ENCODE data around the gene APBA1. TPM values are rescaled to one million over a fixed set of nuclear protein-coding genes. Genes with fewer than 3 reads are reported as not detected.

The APBA1 gene
- total RNA-seq, 5 donors from 2014 or later (not counting 1 experiment from before 2014, with no cell fraction given): 0.51 to 1.8 (median 0.78) TPM

GRCh38 chr9:69606089-69606488, 66.1 kb downstream of the APBA1 start:
- H3K4me3 ChIP-seq (ENCODE audit: control insufficient read depth in 1 of 2, extremely low read depth in 1 of 2, low read length in 1 of 2): no peak overlapping the region
- DNase-seq (no peak), ATAC-seq (replicated peaks in 1 of 4) (no peak)
- peaks cover 0 to 2% of the 10 kb centered on the region in 2 experiments for H3K27me3 ChIP-seq (replicated peaks in 1 of 2; ENCODE audit: control insufficient read depth in 2 of 2, extremely low read depth in 1 of 2, insufficient read depth in 2 of 2, low read length in 1 of 2)
- ChIA-PET POLR2A (no interaction called here), CTCF (no interaction called here)
- no peaks in the 10 kb centered on the region for H3K4me1 ChIP-seq (ENCODE audit: control insufficient read depth in 1 of 2, extremely low read depth in 1 of 2, insufficient read depth in 2 of 2, low read length in 2 of 2)
- H3K27me3 Mint-ChIP-seq: peaks cover 2 to 17% of the 10 kb centered on the region in 2 donors
- 89% methylated on average over 2 of the region's 5 CpGs for WGBS (ENCODE audit: insufficient coverage)
- H3K4me3 Mint-ChIP-seq: no peak overlapping the region
- no peaks in the 10 kb centered on the region for H3K9me3 ChIP-seq
- H3K36me3 ChIP-seq (ENCODE audit: control insufficient read depth in 2 of 2, extremely low read depth in 1 of 2, insufficient read depth in 1 of 2, low read length in 1 of 2): no peaks in the 10 kb centered on the region
- no peak overlapping the region for H3K27ac ChIP-seq (ENCODE audit: low read length)
- H3K4me1 Mint-ChIP-seq: no peaks in the 10 kb centered on the region
- no peak overlapping the region for H3K27ac Mint-ChIP-seq
- H3K9me3 Mint-ChIP-seq: peaks cover 0 to 5% (median 0%) of the 10 kb centered on the region in 3 donors
- no peaks in the 10 kb centered on the region for H3K36me3 Mint-ChIP-seq

GRCh38 chr9:69605406-69605805, 66.8 kb downstream of the APBA1 start:
- H3K4me3 Mint-ChIP-seq: no peak overlapping the region
- H3K9me3 ChIP-seq: no peaks in the 10 kb centered on the region
- H3K4me1 Mint-ChIP-seq: no peaks in the 10 kb centered on the region
- no peak for ATAC-seq (replicated peaks in 1 of 4)
- POLR2A ChIA-PET: interaction anchor here in 1 of 2 donors (0.7 to 1.0 kb wide), 2 partner anchors 8 to 510 kb away, joined by 3 to 5 read pairs; no protein-coding TSS in a partner anchor
- H3K36me3 ChIP-seq (ENCODE audit: control insufficient read depth in 2 of 2, extremely low read depth in 1 of 2, insufficient read depth in 1 of 2, low read length in 1 of 2): no peaks in the 10 kb centered on the region
- WGBS (ENCODE audit: insufficient coverage): 80% methylated on average over 2 of the region's 4 CpGs
- H3K9me3 Mint-ChIP-seq: peaks cover 0 to 5% (median 0%) of the 10 kb centered on the region in 3 donors
- H3K27ac Mint-ChIP-seq: no peak overlapping the region
- H3K4me3 ChIP-seq (ENCODE audit: control insufficient read depth in 1 of 2, extremely low read depth in 1 of 2, low read length in 1 of 2): no peak overlapping the region
- H3K27ac ChIP-seq (ENCODE audit: low read length): no peak overlapping the region
- no peaks in the 10 kb centered on the region for H3K4me1 ChIP-seq (ENCODE audit: control insufficient read depth in 1 of 2, extremely low read depth in 1 of 2, insufficient read depth in 2 of 2, low read length in 2 of 2)
- peaks cover 0 to 2% of the 10 kb centered on the region in 2 experiments for H3K27me3 ChIP-seq (replicated peaks in 1 of 2; ENCODE audit: control insufficient read depth in 2 of 2, extremely low read depth in 1 of 2, insufficient read depth in 2 of 2, low read length in 1 of 2)
- CTCF ChIA-PET: no interaction called here
- H3K27me3 Mint-ChIP-seq: peaks cover 2 to 17% of the 10 kb centered on the region in 2 donors
- DNase-seq: no peak
- H3K36me3 Mint-ChIP-seq: no peaks in the 10 kb centered on the region

- ChIA-PET POLR2A (interaction anchor here in 1 of 2 donors (1.0 kb wide), 1 partner anchor 8 kb away, joined by 3 read pairs; no protein-coding TSS in a partner anchor), CTCF (no interaction called here)
- H3K4me1 Mint-ChIP-seq: no peaks in the 10 kb centered on the region
- DNase-seq (no peak), ATAC-seq (replicated peaks in 1 of 4) (no peak)
- WGBS (ENCODE audit: insufficient coverage): 92% methylated on average over 5 of the region's 10 CpGs
- peaks cover 0 to 6% (median 0%) of the 10 kb centered on the region in 3 donors for H3K9me3 Mint-ChIP-seq
- H3K36me3 Mint-ChIP-seq: no peaks in the 10 kb centered on the region
- H3K4me3 Mint-ChIP-seq: no peak overlapping the region
- no peaks in the 10 kb centered on the region for H3K4me1 ChIP-seq (ENCODE audit: control insufficient read depth in 1 of 2, extremely low read depth in 1 of 2, insufficient read depth in 2 of 2, low read length in 2 of 2)
- no peak overlapping the region for H3K4me3 ChIP-seq (ENCODE audit: control insufficient read depth in 1 of 2, extremely low read depth in 1 of 2, low read length in 1 of 2)
- no peaks in the 10 kb centered on the region for H3K9me3 ChIP-seq
- H3K27me3 Mint-ChIP-seq: peaks cover 2 to 15% of the 10 kb centered on the region in 2 donors
- no peaks in the 10 kb centered on the region for H3K36me3 ChIP-seq (ENCODE audit: control insufficient read depth in 2 of 2, extremely low read depth in 1 of 2, insufficient read depth in 1 of 2, low read length in 1 of 2)
- H3K27ac Mint-ChIP-seq: no peak overlapping the region
- H3K27ac ChIP-seq (ENCODE audit: low read length): no peak overlapping the region
- peaks cover 0 to 2% of the 10 kb centered on the region in 2 experiments for H3K27me3 ChIP-seq (replicated peaks in 1 of 2; ENCODE audit: control insufficient read depth in 2 of 2, extremely low read depth in 1 of 2, insufficient read depth in 2 of 2, low read length in 1 of 2)
These were observed 67.5 kb downstream of the APBA1 start for GRCh38 chr9:69604568-69605219.

- H3K4me1 ChIP-seq (ENCODE audit: control insufficient read depth in 1 of 2, extremely low read depth in 1 of 2, insufficient read depth in 2 of 2, low read length in 2 of 2): no peaks in the 10 kb centered on the region
- ATAC-seq (replicated peaks in 1 of 4): no peak
- H3K27ac ChIP-seq (ENCODE audit: low read length): no peak overlapping the region
- H3K4me3 ChIP-seq (ENCODE audit: control insufficient read depth in 1 of 2, extremely low read depth in 1 of 2, low read length in 1 of 2): no peak overlapping the region
- no peaks in the 10 kb centered on the region for H3K9me3 ChIP-seq
- no peaks in the 10 kb centered on the region for H3K36me3 ChIP-seq (ENCODE audit: control insufficient read depth in 2 of 2, extremely low read depth in 1 of 2, insufficient read depth in 1 of 2, low read length in 1 of 2)
- ChIA-PET CTCF (interaction anchor here (0.5 kb wide), 2 partner anchors 15 to 441 kb away, joined by 5 to 7 read pairs; no protein-coding TSS in a partner anchor), POLR2A (no interaction called here)
- H3K9me3 Mint-ChIP-seq: peaks cover 0 to 11% (median 0%) of the 10 kb centered on the region in 3 donors
- no peak for DNase-seq
- H3K27me3 Mint-ChIP-seq: peaks cover 2 to 11% of the 10 kb centered on the region in 2 donors
- H3K27ac Mint-ChIP-seq: no peak overlapping the region
- H3K4me1 Mint-ChIP-seq: no peaks in the 10 kb centered on the region
- H3K4me3 Mint-ChIP-seq: no peak overlapping the region
- H3K27me3 ChIP-seq (replicated peaks in 1 of 2; ENCODE audit: control insufficient read depth in 2 of 2, extremely low read depth in 1 of 2, insufficient read depth in 2 of 2, low read length in 1 of 2): peaks cover 0 to 2% of the 10 kb centered on the region in 2 experiments
- no peaks in the 10 kb centered on the region for H3K36me3 Mint-ChIP-seq
- 60% methylated on average over 1 of the region's 5 CpGs for WGBS (ENCODE audit: insufficient coverage)
These were observed 68.5 kb downstream of the APBA1 start for GRCh38 chr9:69603656-69604055.

- peaks cover 2 to 11% of the 10 kb centered on the region in 2 donors for H3K27me3 Mint-ChIP-seq
- H3K9me3 Mint-ChIP-seq: peaks cover 0 to 11% (median 0%) of the 10 kb centered on the region in 3 donors
- no peaks in the 10 kb centered on the region for H3K36me3 ChIP-seq (ENCODE audit: control insufficient read depth in 2 of 2, extremely low read depth in 1 of 2, insufficient read depth in 1 of 2, low read length in 1 of 2)
- H3K4me3 ChIP-seq (ENCODE audit: control insufficient read depth in 1 of 2, extremely low read depth in 1 of 2, low read length in 1 of 2): no peak overlapping the region
- no peaks in the 10 kb centered on the region for H3K4me1 ChIP-seq (ENCODE audit: control insufficient read depth in 1 of 2, extremely low read depth in 1 of 2, insufficient read depth in 2 of 2, low read length in 2 of 2)
- no peaks in the 10 kb centered on the region for H3K36me3 Mint-ChIP-seq
- H3K27me3 ChIP-seq (replicated peaks in 1 of 2; ENCODE audit: control insufficient read depth in 2 of 2, extremely low read depth in 1 of 2, insufficient read depth in 2 of 2, low read length in 1 of 2): peaks cover 0 to 2% of the 10 kb centered on the region in 2 experiments
- ATAC-seq (replicated peaks in 1 of 4): no peak
- ChIA-PET POLR2A (no interaction called here), CTCF (interaction anchor here in 1 of 2 donors (0.5 kb wide), 1 partner anchor 15 kb away, joined by 5 read pairs; no protein-coding TSS in a partner anchor)
- H3K9me3 ChIP-seq: no peaks in the 10 kb centered on the region
- 60% methylated on average over 1 of the region's 1 CpG for WGBS (ENCODE audit: insufficient coverage)
- DNase-seq: no peak
- no peak overlapping the region for H3K4me3 Mint-ChIP-seq
- H3K4me1 Mint-ChIP-seq: no peaks in the 10 kb centered on the region
- no peak overlapping the region for H3K27ac Mint-ChIP-seq
- H3K27ac ChIP-seq (ENCODE audit: low read length): no peak overlapping the region
These were observed 69.4 kb downstream of the APBA1 start for GRCh38 chr9:69602773-69603172.

GRCh38 chr9:69601698-69602097, 70.5 kb downstream of the APBA1 start:
- no peak for ATAC-seq (replicated peaks in 1 of 4)
- H3K9me3 Mint-ChIP-seq: peaks cover 0 to 5% (median 0%) of the 10 kb centered on the region in 3 donors
- CTCF ChIA-PET: no interaction called here

More at GRCh38 chr9:69601698-69602097, 70.5 kb downstream of the APBA1 start:
- Histone ChIP-seq H3K27me3 (replicated peaks in 1 of 2; ENCODE audit: control insufficient read depth in 2 of 2, extremely low read depth in 1 of 2, insufficient read depth in 2 of 2, low read length in 1 of 2) (peaks cover 0 to 2% of the 10 kb centered on the region in 2 experiments), H3K4me1 (ENCODE audit: control insufficient read depth in 1 of 2, extremely low read depth in 1 of 2, insufficient read depth in 2 of 2, low read length in 2 of 2) (peaks cover 0 to 2% of the 10 kb centered on the region in 2 experiments), H3K4me3 (ENCODE audit: control insufficient read depth in 1 of 2, extremely low read depth in 1 of 2, low read length in 1 of 2) (no peak overlapping the region), H3K27ac (ENCODE audit: low read length) (no peak overlapping the region), H3K36me3 (ENCODE audit: control insufficient read depth in 2 of 2, extremely low read depth in 1 of 2, insufficient read depth in 1 of 2, low read length in 1 of 2) (no peaks in the 10 kb centered on the region), H3K9me3 (no peaks in the 10 kb centered on the region)
- Mint-ChIP-seq H3K36me3 (no peaks in the 10 kb centered on the region), H3K4me3 (no peak overlapping the region), H3K27ac (no peak overlapping the region), H3K27me3 (peaks cover 2 to 11% of the 10 kb centered on the region in 2 donors), H3K4me1 (peaks cover 0 to 3% (median 3%) of the 10 kb centered on the region in 3 donors)
- DNase-seq: no peak
- WGBS (ENCODE audit: insufficient coverage): 13% methylated on average over 1 of the region's 1 CpG
- POLR2A ChIA-PET: no interaction called here

Data from T-cell (primary cell).